Heart left ventricle (tissue), 16 donors: ENCODE data around the gene MKI67. TPM values are rescaled to one million over a fixed set of nuclear protein-coding genes. Genes with fewer than 3 reads are reported as not detected.

ENCODE experiments used
- ATAC-seq, 4 donors: fragments of 200-7000 bp; cut with Tn5 transposase; one replicate each; pipeline ENCODE4 v1.9.1; 2020 to 2022; ENCODE audit warnings: moderate library complexity in 4 of 4, mild to moderate bottlenecking in 3 of 4, moderate number of reproducible peaks in 1 of 4
- DNase-seq, 5 donors: peaks; one replicate each; pipeline ENCODE4 v3.0.0-alpha.2; 2020
- H3K27ac ChIP-seq, 12 donors: fragments of 200-600 bp; sonication (generic) in 4 of 12; one replicate each; pipeline versions ENCODE4 v1.5.0 to v1.8.0; 2016 to 2022; ENCODE audit warnings: mild to moderate bottlenecking in 2 of 12
- H3K27me3 ChIP-seq, 9 donors: fragments of 200-600 bp; sonication (generic) in 2 of 9; one replicate each; pipeline versions ENCODE4 v1.5.1 to v1.8.0; 2016 to 2022; ENCODE audit warnings: mild to moderate bottlenecking in 3 of 9
- H3K36me3 ChIP-seq, 9 donors: fragments of 200-600 bp; sonication (generic) in 2 of 9; one replicate each; pipeline versions ENCODE4 v1.5.0 to v1.8.0; 2018 to 2022; ENCODE audit warnings: mild to moderate bottlenecking in 2 of 9
- H3K4me1 ChIP-seq, 12 donors: fragments of 200-600 bp; sonication (generic) in 4 of 12; one replicate each; pipeline versions ENCODE4 v1.5.0 to v1.8.0; 2016 to 2022; ENCODE audit warnings: mild to moderate bottlenecking in 3 of 12
- H3K4me3 ChIP-seq, 12 donors: fragments of 200-600 bp; sonication (generic) in 4 of 12; one replicate each; pipeline versions ENCODE4 v1.5.0 to v1.8.0; 2017 to 2022; ENCODE audit warnings: mild to moderate bottlenecking in 9 of 12, moderate library complexity in 4 of 12
- H3K9me3 ChIP-seq, 12 donors: fragments of 200-600 bp; sonication (generic) in 4 of 12; one replicate each; pipeline versions ENCODE4 v1.5.0 to v1.8.0; 2016 to 2022; ENCODE audit warnings: mild to moderate bottlenecking in 1 of 12
- CTCF ChIP-seq, 12 donors: fragments of 200-600 bp; sonication (generic) in 4 of 12; IDR thresholded peaks; one replicate each; pipeline versions ENCODE4 v1.5.0 to v1.8.0; 2018 to 2022; ENCODE audit warnings: antibody characterized with exemption in 12 of 12, mild to moderate bottlenecking in 5 of 12
- POLR2A ChIP-seq, 2 donors: fragments of 450-650 bp; IDR thresholded peaks; one replicate each; pipeline ENCODE4 v1.6.1; 2017; ENCODE audit warnings: antibody characterized with exemption in 2 of 2, mild to moderate bottlenecking in 2 of 2, moderate library complexity in 2 of 2
- WGBS, 4 donors: extraction: QIAGEN DNeasy Blood & Tissue Kit in 2 of 4; methylation state at CpG; one replicate each; pipeline versions ENCODE4 v1.1.5 to v1.1.7; 2013 to 2018; 5-methylcytosine and 5-hydroxymethylcytosine counted together
- intact Hi-C, 10 donors: fragments of 100-400 bp; cut with DNase I; formaldehyde crosslinking; loops; one replicate each; pipeline versions ENCODE4 v1.11.1 to v1.14.2; 2022
- polyA plus RNA-seq, 2 donors: library from polyadenylated mRNA; stranded (reverse); fragments of 200-250 nt; gene quantifications; one replicate each; pipeline ENCODE4 v1.2.3, GENCODE V29; 2013
- total RNA-seq, 9 donors: library from RNA; depleted of rRNA in 2 of 9; stranded (reverse); fragments of >200 nt in 2 of 9; fragmentation: NEBNext Ultra II Directional in 3 of 9; extraction: Animal tissue kit (Norgen Biotek cat#: 25700) in 3 of 9; gene quantifications; one replicate each; pipeline versions ENCODE4 v1.1.0 to v1.2.4, GENCODE V29; 2016 to 2023
- donor health status: ischemic (EF 13 %, LVEDD 7.1; RV severe dilation, severe dysfunction).
- donor health status: healthy with polysubstance abuse.
- donor health status: DM: no; HTN: yes; CAD: no.
- donor health status: DM: no; HTN: no; CAD: no.
- donor health status: ischemic (EF 25% LVEDD 6.9; RV normal size, moderate dysfunction).
- donor health status: ischemic (EF 25% LVEDD 5.7; RV mildly dilated, moderate dysfunction).
- donor health status: healthy.
- donor health status: DM: yes; HTN: yes; CAD: no.
- donor health status: ischemic (EF 35%, LVEDD 5.7; RV mildly dilated, moderate dysfunction).
- donor health status: nonischemic (EF 11% LVEDD 7.7; RV severe dilation, severe dysfunction).
- donor health status: DM: yes; HTN: yes; CAD: no.
- donor health status: PGD.
- donor health status: ischemic (EF 29% LVEDD 5.4; RV normal size, mild dysfunction).
- donor health status: nonischemic (EF 23%, LVEDD 6.1; RV moderate dilation, normal function).

MKI67 gene
- total and polyA plus RNA-seq, 11 donors = 0.04 to 27.9 (median 0.52) TPM

DNA sequence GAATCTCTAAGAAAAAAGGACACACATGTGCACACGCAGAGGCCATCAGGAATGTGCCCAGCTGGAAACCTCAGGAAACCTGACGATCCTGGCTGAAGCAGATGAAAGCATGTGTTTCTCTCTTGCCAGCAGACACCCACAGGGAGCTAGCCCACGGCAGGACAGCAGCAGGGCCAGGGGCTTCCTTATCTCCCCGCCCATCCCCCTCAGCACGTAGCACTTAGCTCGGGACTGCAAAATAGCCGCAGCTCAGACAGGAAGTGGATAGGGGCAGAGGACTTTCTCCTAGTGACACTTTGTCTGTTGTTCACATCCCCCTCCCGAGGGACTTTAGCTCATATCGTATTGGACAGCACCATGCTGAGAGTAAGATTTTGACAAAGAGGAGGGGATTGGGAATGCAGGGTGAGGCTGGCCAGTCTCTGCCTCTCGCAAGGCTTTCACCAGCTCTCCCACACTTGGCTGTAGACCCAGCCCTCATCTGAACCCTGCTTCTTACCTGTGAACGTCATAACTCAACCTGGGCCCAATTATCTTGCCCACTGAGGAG lies 63.8 kb downstream of the MKI67 start:
- DNase-seq = peak in 2 of 5 donors; percentile 38 to 55
- TF ChIP-seq CTCF (IDR thresholded peaks at IDR 0.05) = no peak
- TF ChIP-seq POLR2A (IDR thresholded peaks at IDR 0.05) = no peak
- intact Hi-C loops = loop anchor here in 3 of 10 donors (5.0 to 10.0 kb wide), 2 partner anchors 48 to 155 kb away; partner anchors contain the start of gene PTPRE (in 1 of the 3)
- H3K4me1 ChIP-seq = peaks cover 0 to 81% (median 27%) of the 10 kb centered on the region in 12 donors
- peak overlapping the region in 11 of 12 donors; percentile 7 to 95 (median 64) for H3K27ac ChIP-seq
- peak in 1 of 4 donors; percentile 7 for ATAC-seq
- H3K36me3 ChIP-seq = peaks cover 0 to 72% (median 41%) of the 10 kb centered on the region in 9 donors
- WGBS, 4 donors = 42 to 51% (median 46%) methylated on average over 11 of the region's 11 CpGs
- H3K27me3 ChIP-seq = no peaks in the 10 kb centered on the region
- peak overlapping the region in 6 of 12 donors; percentile 0 to 20 (median 14) for H3K4me3 ChIP-seq
- no peaks in the 10 kb centered on the region for H3K9me3 ChIP-seq

DNA sequence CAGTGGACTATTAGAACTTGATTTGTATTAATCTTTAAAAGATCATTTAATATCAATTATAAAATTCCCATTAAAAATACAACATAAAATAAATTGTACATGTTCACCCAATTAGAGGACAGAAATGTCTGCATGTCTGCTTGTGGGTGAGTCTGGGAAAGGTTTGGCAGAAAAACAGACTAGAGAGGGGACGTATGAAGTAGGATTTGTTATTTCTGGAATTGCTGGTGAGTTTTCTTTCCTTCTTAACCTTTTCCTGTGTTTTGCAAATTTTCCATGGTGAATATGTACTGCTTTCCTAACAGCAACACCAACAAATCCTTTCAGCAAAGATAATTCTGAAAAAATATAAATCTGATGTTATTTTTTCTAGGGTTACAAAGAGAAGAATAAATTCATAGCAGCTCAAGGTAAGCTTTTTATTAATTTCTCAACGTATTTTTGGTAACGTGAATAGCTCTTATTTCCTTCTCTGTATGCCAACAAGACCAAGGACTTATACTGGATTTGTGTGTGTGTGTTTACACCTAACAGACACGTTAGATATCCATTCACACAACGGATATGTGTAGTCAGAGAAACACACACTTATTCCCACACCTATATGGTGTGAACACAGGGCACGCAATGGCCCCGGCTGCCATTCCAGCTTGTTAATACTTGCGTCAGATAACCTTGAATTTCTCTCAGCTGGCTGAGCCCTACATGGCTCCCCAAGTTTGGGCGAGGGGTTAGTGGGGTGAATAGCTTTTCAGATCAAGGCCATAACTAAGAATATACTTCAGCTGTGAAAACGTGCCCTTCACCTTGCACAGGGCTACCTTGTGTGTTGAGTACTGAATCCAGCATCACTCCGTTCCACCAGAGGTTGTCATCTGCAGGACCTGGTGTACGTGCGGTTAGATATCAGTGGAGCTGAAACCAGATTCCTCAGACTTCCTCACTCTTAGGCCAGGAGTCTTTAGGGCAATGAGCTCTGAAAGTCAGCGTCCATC lies 64.6 kb downstream of the MKI67 start:
- H3K27ac ChIP-seq = peak overlapping the region in 8 of 12 donors; percentile 7 to 95 (median 73)
- intact Hi-C loops = loop anchor here in 3 of 10 donors (5.0 to 10.0 kb wide), 2 partner anchors 47 to 154 kb away; partner anchors contain the start of gene PTPRE (in 1 of the 3)
- H3K4me1 ChIP-seq = peaks cover 0 to 83% (median 28%) of the 10 kb centered on the region in 12 donors

DNA sequence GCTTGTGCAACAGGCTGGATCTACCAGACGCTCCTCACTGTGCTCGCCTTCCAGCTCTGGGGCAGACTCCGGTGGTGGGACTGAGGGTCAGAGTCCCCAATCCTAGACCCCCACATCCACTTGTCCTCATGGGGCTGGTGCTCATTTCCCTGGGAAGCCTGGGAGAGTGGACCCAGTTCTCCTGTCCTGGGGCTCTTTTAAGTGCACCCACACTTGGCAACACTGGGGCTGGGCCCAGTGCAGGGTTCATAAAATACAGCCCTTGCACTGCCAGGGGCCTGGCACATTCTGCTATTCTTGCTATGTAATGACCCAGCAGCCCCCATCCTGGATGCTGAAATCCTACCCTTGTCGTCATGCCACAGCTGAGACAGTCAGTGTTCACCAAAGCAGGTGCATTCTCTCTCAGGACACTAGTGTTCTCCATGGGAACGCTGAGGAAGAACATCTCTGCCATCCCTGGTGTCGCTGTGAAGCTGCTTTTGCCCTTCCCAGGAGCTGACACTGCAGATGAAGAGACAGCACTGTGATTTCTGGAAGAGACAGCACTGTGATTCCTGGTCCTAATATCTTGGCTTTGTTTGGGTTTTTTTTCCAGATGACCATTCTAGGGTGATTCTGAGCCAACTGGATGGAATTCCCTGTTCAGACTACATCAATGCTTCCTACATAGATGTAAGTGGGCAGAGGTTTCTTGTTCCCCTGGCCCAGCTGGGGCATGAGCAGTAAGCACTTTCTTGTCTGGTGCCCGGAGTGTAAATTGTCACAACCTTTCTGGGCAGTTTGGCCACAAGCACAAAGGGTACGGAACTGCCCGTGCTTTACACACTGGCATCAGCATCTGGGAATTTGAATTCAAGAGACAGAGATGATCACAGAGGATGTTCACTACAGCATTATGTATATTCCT lies 65.6 kb downstream of the MKI67 start:
- Histone ChIP-seq H3K4me3 (no peak overlapping the region), H3K27me3 (no peaks in the 10 kb centered on the region), H3K27ac (peak overlapping the region in 1 of 12 donors; percentile 95), H3K4me1 (peaks cover 0 to 73% (median 29%) of the 10 kb centered on the region in 12 donors), H3K9me3 (no peaks in the 10 kb centered on the region), H3K36me3 (peaks cover 0 to 72% (median 37%) of the 10 kb centered on the region in 9 donors)
- TF ChIP-seq CTCF (IDR thresholded peaks at IDR 0.05) (no peak), POLR2A (IDR thresholded peaks at IDR 0.05) (no peak)
- DNase-seq = peak in 1 of 5 donors; percentile 8
- intact Hi-C loops = loop anchor here in 3 of 10 donors (5.0 to 10.0 kb wide), 2 partner anchors 46 to 153 kb away; partner anchors contain the start of gene PTPRE (in 1 of the 3)
- no peak for ATAC-seq
- 94 to 98% (median 95%) methylated on average over 9 of the region's 9 CpGs for WGBS, 4 donors

More for the DNA sequence above, 64.6 kb downstream of the MKI67 start:
- Histone ChIP-seq H3K9me3 (no peaks in the 10 kb centered on the region), H3K4me3 (no peak overlapping the region), H3K27me3 (no peaks in the 10 kb centered on the region), H3K36me3 (peaks cover 0 to 72% (median 39%) of the 10 kb centered on the region in 9 donors)
- ATAC-seq (no peak), DNase-seq (peak in 1 of 5 donors; percentile 6)
- 83 to 85% (median 83%) methylated on average over 14 of the region's 14 CpGs for WGBS, 4 donors
- TF ChIP-seq CTCF (IDR thresholded peaks at IDR 0.05) (no peak), POLR2A (IDR thresholded peaks at IDR 0.05) (no peak)
